Measurements from ENCODE around the gene MYOZ3. TPM values are rescaled to one million over a fixed set of nuclear protein-coding genes. Genes with fewer than 3 reads are reported as not detected.

Gene MYOZ3
- total and polyA plus RNA-seq, 10 donors = 0.04 to 1.2 (median 0.32) TPM; not detected in 1

- Histone ChIP-seq H3K27ac (peak overlapping the region; percentile 80 to 89 (median 86)), H3K4me1 (peaks cover 34 to 100% (median 64%) of the 10 kb centered on the region in 6 donors)
- DNase-seq = no peak
These were observed 20.0 kb upstream of the MYOZ3 start for GRCh38 chr5:150641006-150641570.

GRCh38 chr5:150641824-150642566, 19.1 kb upstream of the MYOZ3 start:
- no peaks in the 10 kb centered on the region for H3K36me3 ChIP-seq
- H3K9me3 ChIP-seq = no peaks in the 10 kb centered on the region
- 42 to 75% (median 69%) methylated on average over 5 of the region's 5 CpGs for WGBS, 5 donors
- intact Hi-C loops (cut with DNase I; ENCODE audit: low total_unique reads) = no loop called here
- peak overlapping the region in 6 of 8 donors; percentile 11 to 60 (median 32) for H3K4me3 ChIP-seq
- H3K4me1 ChIP-seq = peaks cover 29 to 100% (median 64%) of the 10 kb centered on the region in 6 donors
- H3K27me3 ChIP-seq (replicated peaks in 1 of 7) = no peaks in the 10 kb centered on the region
- peak overlapping the region; percentile 80 to 89 (median 86) for H3K27ac ChIP-seq
- DNase-seq = no peak
- no peak for TF ChIP-seq POLR2A (IDR thresholded peaks at IDR 0.05)
- TF ChIP-seq, protein P1, sequence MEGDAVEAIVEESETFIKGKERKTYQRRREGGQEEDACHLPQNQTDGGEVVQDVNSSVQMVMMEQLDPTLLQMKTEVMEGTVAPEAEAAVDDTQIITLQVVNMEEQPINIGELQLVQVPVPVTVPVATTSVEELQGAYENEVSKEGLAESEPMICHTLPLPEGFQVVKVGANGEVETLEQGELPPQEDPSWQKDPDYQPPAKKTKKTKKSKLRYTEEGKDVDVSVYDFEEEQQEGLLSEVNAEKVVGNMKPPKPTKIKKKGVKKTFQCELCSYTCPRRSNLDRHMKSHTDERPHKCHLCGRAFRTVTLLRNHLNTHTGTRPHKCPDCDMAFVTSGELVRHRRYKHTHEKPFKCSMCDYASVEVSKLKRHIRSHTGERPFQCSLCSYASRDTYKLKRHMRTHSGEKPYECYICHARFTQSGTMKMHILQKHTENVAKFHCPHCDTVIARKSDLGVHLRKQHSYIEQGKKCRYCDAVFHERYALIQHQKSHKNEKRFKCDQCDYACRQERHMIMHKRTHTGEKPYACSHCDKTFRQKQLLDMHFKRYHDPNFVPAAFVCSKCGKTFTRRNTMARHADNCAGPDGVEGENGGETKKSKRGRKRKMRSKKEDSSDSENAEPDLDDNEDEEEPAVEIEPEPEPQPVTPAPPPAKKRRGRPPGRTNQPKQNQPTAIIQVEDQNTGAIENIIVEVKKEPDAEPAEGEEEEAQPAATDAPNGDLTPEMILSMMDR (IDR thresholded peaks at IDR 0.05 in 8 of 11, conservative IDR thresholded peaks at IDR 0.05 in 3 of 11) = no peak
- no peak for TF ChIP-seq POLR2AphosphoS5 (IDR thresholded peaks at IDR 0.05)

More at GRCh38 chr5:150641006-150641570, 20.0 kb upstream of the MYOZ3 start:
- Histone ChIP-seq H3K27me3 (replicated peaks in 1 of 7) (no peaks in the 10 kb centered on the region), H3K36me3 (no peaks in the 10 kb centered on the region), H3K9me3 (no peaks in the 10 kb centered on the region), H3K4me3 (peak overlapping the region in 7 of 8 donors; percentile 11 to 60 (median 34))
- TF ChIP-seq POLR2AphosphoS5 (IDR thresholded peaks at IDR 0.05) (peak; percentile 27 to 70 (median 67)), POLR2A (IDR thresholded peaks at IDR 0.05) (no peak)
- WGBS, 5 donors = 49 to 66% (median 61%) methylated on average over 9 of the region's 9 CpGs
- intact Hi-C loops (cut with DNase I; ENCODE audit: low total_unique reads) = no loop called here

DNA sequence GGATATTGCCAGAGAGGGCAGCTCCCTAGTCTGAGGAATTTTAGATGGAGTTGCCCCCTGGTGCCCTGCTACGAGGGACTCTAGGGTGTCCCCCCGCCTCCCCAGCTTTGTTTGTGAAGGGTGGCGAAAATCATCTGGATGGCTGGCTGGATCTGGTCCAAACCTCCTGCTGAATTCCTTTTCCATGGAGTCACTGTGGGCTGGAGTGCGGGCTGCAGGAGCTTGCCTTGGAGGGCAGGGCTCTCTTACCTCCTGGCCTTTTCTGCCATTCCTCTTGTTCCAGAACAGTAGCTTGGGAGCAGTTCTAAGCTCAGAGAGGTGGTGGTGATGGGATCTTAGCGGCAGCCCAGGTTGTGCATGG, 18.5 kb upstream of the MYOZ3 start:
- no peaks in the 10 kb centered on the region for H3K27me3 ChIP-seq (replicated peaks in 1 of 7)
- intact Hi-C loops (cut with DNase I; ENCODE audit: low total_unique reads) = no loop called here

DNA sequence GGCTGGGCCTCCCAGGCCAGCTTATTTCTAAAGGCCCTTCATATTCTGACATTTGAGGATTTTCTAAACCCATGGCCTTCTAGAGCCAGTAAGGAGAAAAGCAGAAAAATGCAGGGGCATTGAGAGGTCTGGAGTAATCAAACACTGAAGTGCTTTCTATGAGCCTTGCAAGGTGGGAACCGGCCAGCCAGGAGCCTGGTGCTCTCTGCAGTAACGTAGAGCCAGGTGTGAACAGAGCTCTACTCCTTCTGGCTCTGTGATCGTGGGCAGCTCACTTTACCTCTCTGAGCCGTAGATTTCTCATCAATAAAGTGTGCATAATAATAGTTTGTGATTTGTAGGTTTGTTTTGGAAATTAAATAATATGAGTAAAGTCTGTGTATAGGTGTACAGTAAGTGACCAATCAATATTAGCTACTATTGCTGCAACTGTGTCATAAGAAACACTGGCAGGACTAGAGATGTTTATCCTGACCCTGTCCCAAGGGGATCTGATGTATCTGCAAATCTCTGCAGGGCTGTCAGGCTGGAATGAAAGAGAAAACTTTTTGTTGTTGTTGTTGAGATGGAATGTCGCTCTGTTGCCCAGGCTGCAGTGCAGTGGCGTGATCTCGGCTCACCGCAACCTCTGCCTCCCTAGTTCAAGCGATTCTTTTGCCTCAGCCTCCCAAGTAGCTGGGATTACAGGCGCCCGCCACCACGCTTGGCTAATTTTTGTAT, 17.9 kb upstream of the MYOZ3 start:
- intact Hi-C loops (cut with DNase I; ENCODE audit: low total_unique reads) = no loop called here
- Histone ChIP-seq H3K9me3 (no peaks in the 10 kb centered on the region), H3K27ac (peak overlapping the region in 7 of 8 donors; percentile 82 to 89 (median 86)), H3K27me3 (replicated peaks in 1 of 7) (no peaks in the 10 kb centered on the region), H3K4me3 (peak overlapping the region in 5 of 8 donors; percentile 15 to 60 (median 30)), H3K4me1 (peaks cover 29 to 100% (median 62%) of the 10 kb centered on the region in 6 donors), H3K36me3 (peaks cover 0 to 5% (median 4%) of the 10 kb centered on the region in 6 donors)
- TF ChIP-seq POLR2A (IDR thresholded peaks at IDR 0.05) = no peak
- no peak for TF ChIP-seq POLR2AphosphoS5 (IDR thresholded peaks at IDR 0.05)
- TF ChIP-seq, protein P1 (IDR thresholded peaks at IDR 0.05 in 8 of 11, conservative IDR thresholded peaks at IDR 0.05 in 3 of 11) = no peak
- 80 to 88% (median 84%) methylated on average over 12 of the region's 12 CpGs for WGBS, 5 donors
- DNase-seq = no peak

More for the DNA sequence above, 18.5 kb upstream of the MYOZ3 start:
- TF ChIP-seq POLR2A (IDR thresholded peaks at IDR 0.05) = no peak
- TF ChIP-seq POLR2AphosphoS5 (IDR thresholded peaks at IDR 0.05) = peak in 2 of 3 donors; percentile 44 to 45
- Histone ChIP-seq H3K4me1 (peaks cover 29 to 100% (median 63%) of the 10 kb centered on the region in 6 donors), H3K27ac (peak overlapping the region in 7 of 8 donors; percentile 82 to 89 (median 86)), H3K9me3 (no peaks in the 10 kb centered on the region), H3K36me3 (no peaks in the 10 kb centered on the region), H3K4me3 (peak overlapping the region in 5 of 8 donors; percentile 15 to 60 (median 30))
- peak; percentile 46 for DNase-seq
- 46 to 73% (median 70%) methylated on average over 4 to 5 of the region's 5 CpGs for WGBS, 5 donors

Data from spleen (tissue), 11 donors.